OCI-LY1 (cell line): ENCODE measurements around the gene ADAMTS20.

ENCODE experiments used
- H2AFZ ChIP-seq: fragments of 200-600 bp; sonication (generic), shearing (Covaris generic); 2 replicates; pipeline ENCODE4 v1.6.0; 2014; ENCODE audit warnings: antibody characterized with exemption, mild to moderate bottlenecking, low read length
- H3F3A ChIP-seq: fragments of 200-600 bp; sonication (generic), shearing (Covaris generic); 2 replicates; pipeline ENCODE4 v1.6.0; 2014; ENCODE audit warnings: mild to moderate bottlenecking, antibody characterized with exemption, low read length, moderate library complexity; ENCODE audit not compliant: insufficient read depth
- H3K27ac ChIP-seq: fragments of 200-600 bp; sonication (generic); 2 replicates; pipeline ENCODE4 v1.5.1; 2014; ENCODE audit warnings: low read length, mixed run types, mild to moderate bottlenecking, low read depth; ENCODE audit not compliant: poor library complexity, severe bottlenecking
- H3K27me3 ChIP-seq: fragments of 200-600 bp; sonication (generic); 2 replicates; pipeline ENCODE4 v1.6.0; 2014; ENCODE audit warnings: antibody characterized with exemption, mild to moderate bottlenecking, low read length, moderate library complexity; ENCODE audit not compliant: insufficient read depth
- H3K36me3 ChIP-seq: fragments of 200-600 bp; sonication (generic); 2 replicates; pipeline ENCODE4 v1.6.1; 2014; ENCODE audit warnings: mild to moderate bottlenecking, antibody characterized with exemption, low read length, moderate library complexity, mixed read lengths; ENCODE audit not compliant: insufficient read depth
- H3K4me1 ChIP-seq: fragments of 200-600 bp; sonication (generic); 2 replicates; pipeline ENCODE4 v1.5.1; 2014; ENCODE audit warnings: mild to moderate bottlenecking, low read length, moderate library complexity; ENCODE audit not compliant: insufficient read depth, severe bottlenecking
- H3K4me2 ChIP-seq: fragments of 200-600 bp; sonication (generic), shearing (Covaris generic); 2 replicates; pipeline ENCODE4 v1.6.1; 2014; ENCODE audit warnings: low read length
- H3K4me3 ChIP-seq: fragments of 200-600 bp; sonication (generic); 2 replicates; pipeline ENCODE4 v1.5.1; 2014; ENCODE audit warnings: low read length, low read depth, mild to moderate bottlenecking, mixed read lengths; ENCODE audit not compliant: poor library complexity, severe bottlenecking
- H3K79me2 ChIP-seq: fragments of 200-600 bp; shearing (Covaris generic); 2 replicates; pipeline ENCODE4 v1.6.1; 2016; ENCODE audit warnings: mixed run types, low read length, mixed read lengths; ENCODE audit not compliant: insufficient read depth
- H3K9ac ChIP-seq: fragments of 200-600 bp; sonication (generic), shearing (Covaris generic); 2 replicates; pipeline ENCODE4 v1.6.1; 2014; ENCODE audit warnings: mild to moderate bottlenecking, low read length, mixed read lengths
- H3K9me2 ChIP-seq: fragments of 200-600 bp; sonication (generic), shearing (Covaris generic); 2 replicates; pipeline ENCODE4 v1.6.1; 2014; ENCODE audit warnings: low read depth, mild to moderate bottlenecking, low read length, mixed read lengths
- H3K9me3 ChIP-seq: fragments of 200-600 bp; shearing (Covaris generic); 2 replicates; pipeline ENCODE4 v1.6.1; 2014; ENCODE audit warnings: low read length, mixed read lengths
- H4K20me1 ChIP-seq: fragments of 200-600 bp; sonication (generic), shearing (Covaris generic); 2 replicates; pipeline ENCODE4 v1.6.0; 2016; ENCODE audit warnings: mild to moderate bottlenecking, low read length; ENCODE audit not compliant: insufficient read depth
- EZH2 ChIP-seq: fragments of 200-600 bp; sonication (generic), shearing (Covaris generic); IDR thresholded peaks from 2 replicates; pipeline ENCODE4 v1.8.0; 2017; ENCODE audit warnings: borderline replicate concordance, mixed run types, mild to moderate bottlenecking, antibody characterized with exemption, low read length, moderate library complexity, mixed read lengths
- TF ChIP-seq, protein P1 (sequence below): fragments of 200-600 bp; sonication (generic), shearing (Covaris generic); IDR thresholded peaks from 2 replicates; pipeline ENCODE4 v1.5.1; 2017; ENCODE audit warnings: mild to moderate bottlenecking, antibody characterized with exemption, low read length, moderate library complexity, mixed read lengths

Gene ADAMTS20

DNA sequence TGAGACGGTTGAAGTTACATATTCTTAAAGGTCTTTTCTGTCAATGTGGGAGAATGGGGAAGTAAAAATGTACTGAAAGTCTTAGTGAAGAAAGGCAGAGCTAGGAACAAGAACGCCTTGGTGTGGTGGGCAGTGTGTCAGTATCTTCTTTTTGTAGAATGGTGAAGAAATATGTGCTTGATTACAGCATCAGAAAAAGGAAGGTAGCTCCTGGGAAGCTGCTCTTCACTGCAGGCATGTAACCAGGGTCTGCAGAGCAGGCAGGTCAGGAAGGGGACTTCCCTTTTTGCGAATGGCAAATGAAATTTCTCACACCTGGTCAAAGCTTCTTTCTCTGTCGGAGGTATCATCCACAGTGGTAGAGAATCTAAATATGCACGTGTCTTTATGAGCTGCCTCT lies 226.2 kb downstream of the ADAMTS20 start:
- Histone ChIP-seq H3K4me1 (no peaks in the 10 kb centered on the region), H3K79me2 (no peaks in the 10 kb centered on the region), H3K9me2 (no peaks in the 10 kb centered on the region), H3K9me3 (no peaks in the 10 kb centered on the region), H3K27ac (no peak overlapping the region), H3K36me3 (no peaks in the 10 kb centered on the region), H3K27me3 (no peaks in the 10 kb centered on the region), H3F3A (no peaks in the 10 kb centered on the region), H3K9ac (no peak overlapping the region), H3K4me2 (no peak overlapping the region), H2AFZ (no peak overlapping the region), H3K4me3 (no peak overlapping the region), H4K20me1 (no peaks in the 10 kb centered on the region)
- TF ChIP-seq EZH2, result no peak

DNA sequence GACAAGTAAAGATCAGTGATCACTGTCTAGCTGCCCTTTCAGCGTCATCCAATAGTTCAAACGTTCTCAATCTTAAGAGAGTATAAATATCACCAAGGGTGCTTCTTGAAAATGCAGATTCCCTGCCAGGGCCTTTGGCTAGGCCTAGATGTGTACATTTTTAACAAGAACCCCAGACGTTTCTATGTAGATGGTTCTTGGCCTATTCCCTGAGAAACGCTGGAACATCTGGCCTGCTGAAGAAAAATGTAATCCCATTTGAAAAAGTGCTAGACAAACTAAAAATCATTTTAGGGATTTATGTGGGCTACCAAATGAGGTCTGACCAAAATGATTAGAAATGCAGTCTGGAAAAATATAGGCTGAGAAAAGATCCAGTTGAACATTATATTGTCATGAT lies 231.7 kb downstream of the ADAMTS20 start:
- no peaks in the 10 kb centered on the region for H3K9me2 ChIP-seq
- TF ChIP-seq, protein P1, sequence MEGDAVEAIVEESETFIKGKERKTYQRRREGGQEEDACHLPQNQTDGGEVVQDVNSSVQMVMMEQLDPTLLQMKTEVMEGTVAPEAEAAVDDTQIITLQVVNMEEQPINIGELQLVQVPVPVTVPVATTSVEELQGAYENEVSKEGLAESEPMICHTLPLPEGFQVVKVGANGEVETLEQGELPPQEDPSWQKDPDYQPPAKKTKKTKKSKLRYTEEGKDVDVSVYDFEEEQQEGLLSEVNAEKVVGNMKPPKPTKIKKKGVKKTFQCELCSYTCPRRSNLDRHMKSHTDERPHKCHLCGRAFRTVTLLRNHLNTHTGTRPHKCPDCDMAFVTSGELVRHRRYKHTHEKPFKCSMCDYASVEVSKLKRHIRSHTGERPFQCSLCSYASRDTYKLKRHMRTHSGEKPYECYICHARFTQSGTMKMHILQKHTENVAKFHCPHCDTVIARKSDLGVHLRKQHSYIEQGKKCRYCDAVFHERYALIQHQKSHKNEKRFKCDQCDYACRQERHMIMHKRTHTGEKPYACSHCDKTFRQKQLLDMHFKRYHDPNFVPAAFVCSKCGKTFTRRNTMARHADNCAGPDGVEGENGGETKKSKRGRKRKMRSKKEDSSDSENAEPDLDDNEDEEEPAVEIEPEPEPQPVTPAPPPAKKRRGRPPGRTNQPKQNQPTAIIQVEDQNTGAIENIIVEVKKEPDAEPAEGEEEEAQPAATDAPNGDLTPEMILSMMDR, result no peak
- TF ChIP-seq EZH2, result no peak

DNA sequence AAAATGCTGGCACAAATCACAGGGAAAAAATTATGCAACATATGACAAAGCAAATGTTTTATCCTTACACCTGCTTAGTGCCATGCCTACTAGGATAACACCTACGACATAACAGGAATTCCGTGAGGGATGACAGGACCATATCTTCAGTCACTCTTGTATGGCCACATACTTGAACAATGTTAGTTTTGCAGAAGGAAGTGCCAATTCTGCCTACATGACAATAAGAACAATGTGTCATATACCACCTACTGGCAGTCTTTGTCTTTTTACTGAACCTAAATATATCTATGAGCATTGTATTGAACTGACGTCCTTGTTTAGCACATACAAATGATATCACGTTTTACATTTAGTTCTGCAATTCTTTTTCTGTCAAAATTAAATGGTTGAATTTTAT lies 234.0 kb downstream of the ADAMTS20 start:
- Histone ChIP-seq H3K9ac (no peak overlapping the region), H3K9me2 (no peaks in the 10 kb centered on the region), H3K4me1 (no peaks in the 10 kb centered on the region), H3K4me3 (no peak overlapping the region), H3F3A (no peaks in the 10 kb centered on the region), H3K79me2 (no peaks in the 10 kb centered on the region), H3K27me3 (0 out of 2 replicates have a peak, but pooled peaks cover 3% of the 10 kb centered on the region), H4K20me1 (no peaks in the 10 kb centered on the region), H3K36me3 (no peaks in the 10 kb centered on the region), H3K4me2 (no peak overlapping the region), H3K9me3 (no peaks in the 10 kb centered on the region), H2AFZ (no peak overlapping the region), H3K27ac (no peak overlapping the region)
- TF ChIP-seq, protein P1, result no peak
- no peak for TF ChIP-seq EZH2

More for the DNA sequence above, 231.7 kb downstream of the ADAMTS20 start:
- no peaks in the 10 kb centered on the region for H3K9me3 ChIP-seq
- no peaks in the 10 kb centered on the region for H3K36me3 ChIP-seq
- no peaks in the 10 kb centered on the region for H4K20me1 ChIP-seq
- H3K27ac ChIP-seq, result no peak overlapping the region
- no peaks in the 10 kb centered on the region for H3F3A ChIP-seq
- H3K27me3 ChIP-seq, result 0 out of 2 replicates have a peak, but pooled peaks cover 3% of the 10 kb centered on the region
- H3K4me1 ChIP-seq, result no peaks in the 10 kb centered on the region
- H3K4me3 ChIP-seq, result no peak overlapping the region
- no peak overlapping the region for H2AFZ ChIP-seq
- H3K9ac ChIP-seq, result no peak overlapping the region
- H3K4me2 ChIP-seq, result no peak overlapping the region
- no peaks in the 10 kb centered on the region for H3K79me2 ChIP-seq

DNA sequence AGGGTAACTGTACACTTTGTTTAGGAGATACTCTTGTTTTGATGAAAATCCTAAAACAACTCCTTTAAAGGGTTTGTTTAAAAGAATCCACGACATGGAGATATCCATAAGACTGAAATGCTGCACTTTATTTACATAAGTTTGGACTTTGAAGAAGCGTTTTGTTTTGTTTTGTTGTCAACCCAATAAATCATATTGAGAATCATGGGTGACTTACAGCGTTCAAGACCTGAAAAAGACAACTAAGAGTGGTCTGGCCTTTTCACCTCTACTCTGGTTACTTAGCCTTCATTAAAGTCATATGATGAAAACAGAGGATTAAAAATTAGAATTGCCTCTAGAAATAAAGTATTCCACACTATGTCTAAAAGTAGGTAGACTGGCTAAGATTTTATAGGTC lies 234.8 kb downstream of the ADAMTS20 start:
- Histone ChIP-seq H3K4me1 (no peaks in the 10 kb centered on the region), H3K9ac (no peak overlapping the region), H2AFZ (no peak overlapping the region), H3K9me3 (no peaks in the 10 kb centered on the region), H3K27me3 (0 out of 2 replicates have a peak, but pooled peaks cover 3% of the 10 kb centered on the region), H3K27ac (no peak overlapping the region), H3K9me2 (no peaks in the 10 kb centered on the region), H3K36me3 (no peaks in the 10 kb centered on the region), H3K79me2 (no peaks in the 10 kb centered on the region), H3K4me2 (no peak overlapping the region), H3F3A (no peaks in the 10 kb centered on the region), H3K4me3 (no peak overlapping the region), H4K20me1 (no peaks in the 10 kb centered on the region)
- no peak for TF ChIP-seq EZH2
- TF ChIP-seq, protein P1, result no peak
